GM12878 (cell line): ENCODE measurements around the gene DYNLT4. TPM values are rescaled to one million over a fixed set of nuclear protein-coding genes. Genes with fewer than 3 reads are reported as not detected.
"Not testable (repeated sequence)": the region's sequence is repeated elsewhere in the genome, so short reads cannot be mapped to it uniquely, and the experiment has no call there.

Experiments used
- ATAC-seq: fragments of 200-7000 bp; cut with Tn5 transposase; 3 replicates; pipeline ENCODE4 v1.9.1; 2020; ENCODE audit warnings: mild to moderate bottlenecking, moderate library complexity
- BruUV-seq: library from RNA; stranded (reverse); fragments of 400-500 nt; replicated peaks from 2 replicates; lab custom pipeline; 2021; lab: Mats Ljungman, UMichigan
- CTCF ChIA-PET: fragments of 300-600 bp; sonication (Branson Sonifier 250); formaldehyde crosslinking; extraction: SDS; loops from one replicate; lab custom pipeline; 2021; ENCODE audit warnings: inconsistent platforms; lab: Yijun Ruan, JAX
- POLR2A ChIA-PET: fragments of 350-600 bp; formaldehyde crosslinking; extraction: SDS; loops from one replicate; lab custom pipeline; 2021; ENCODE audit warnings: inconsistent platforms; lab: Charles Lee
- RAD21 ChIA-PET: fragments of 300-600 bp; sonication (Branson Sonifier 250); formaldehyde crosslinking; loops from one replicate; lab custom pipeline; 2023; ENCODE audit warnings: antibody characterized with exemption; ENCODE audit not compliant: unreplicated experiment; lab: Charles Lee
- SMC1A ChIA-PET: fragments of 300-600 bp; sonication (Branson Sonifier 250); formaldehyde crosslinking; loops from one replicate; lab custom pipeline; 2023; ENCODE audit not compliant: unreplicated experiment, uncharacterized antibody; lab: Charles Lee
- DNase-seq: peaks from one replicate; pipeline ENCODE4 v3.0.0-alpha.2; 2011; ENCODE audit warnings: low read depth, low spot score
- FAIRE-seq: peaks from 3 replicates; lab custom pipeline; 2011; peaks lifted over from hg19 to GRCh38; lab: Jason Lieb, UNC
- H2AFZ ChIP-seq: 2 replicates; pipeline ENCODE4 v1.6.0; 2011; ENCODE audit warnings: low read depth, low read length, control low read depth; ENCODE audit not compliant: control insufficient read depth
- H3K27ac ChIP-seq: 2 replicates; pipeline ENCODE4 v1.5.1; 2011; ENCODE audit warnings: control low read depth; ENCODE audit not compliant: control insufficient read depth, insufficient read depth
- H3K27me3 ChIP-seq, 2 experiments: replicated peaks in 1 of 2; 2 replicates each; pipeline versions ENCODE4 v1.6.0 to v1.6.1; 2011; ENCODE audit warnings: low read length in 1 of 2; ENCODE audit not compliant: control insufficient read depth in 2 of 2, insufficient read depth in 2 of 2
- H3K36me3 ChIP-seq, 2 experiments: 2 replicates each; pipeline ENCODE4 v1.5.1; 2011; ENCODE audit warnings: low read length in 1 of 2; ENCODE audit not compliant: control insufficient read depth in 2 of 2, insufficient read depth in 2 of 2
- H3K4me1 ChIP-seq: 2 replicates; pipeline ENCODE4 v1.6.1; 2011; ENCODE audit warnings: mild to moderate bottlenecking, low read length, moderate library complexity, mixed read lengths; ENCODE audit not compliant: control insufficient read depth, insufficient read depth
- H3K4me2 ChIP-seq: 2 replicates; pipeline ENCODE4 v1.6.0; 2011; ENCODE audit warnings: control low read depth; ENCODE audit not compliant: control insufficient read depth, insufficient read depth
- H3K4me3 ChIP-seq: fragments of 200-600 bp; sonication (generic); 2 replicates; pipeline ENCODE4 v1.5.1; 2016
- H3K79me2 ChIP-seq: 2 replicates; pipeline ENCODE4 v1.6.0; 2011; ENCODE audit warnings: low read length; ENCODE audit not compliant: control insufficient read depth, insufficient read depth
- H3K9ac ChIP-seq: 2 replicates; pipeline ENCODE4 v1.8.0; 2011; ENCODE audit warnings: low read length, control low read depth, mixed read lengths; ENCODE audit not compliant: control insufficient read depth, insufficient read depth
- H3K9me3 ChIP-seq: replicated peaks from 3 replicates; pipeline ENCODE4 v1.5.1; 2011; ENCODE audit warnings: mild to moderate bottlenecking, low read length; ENCODE audit not compliant: control insufficient read depth, insufficient read depth
- H4K20me1 ChIP-seq: 2 replicates; pipeline ENCODE4 v1.6.0; 2011; ENCODE audit not compliant: control insufficient read depth, insufficient read depth
- IKZF2 ChIP-seq, 2 experiments: fragments of 450-650 bp; IDR thresholded peaks; 2 replicates each; pipeline ENCODE4 v1.6.1; 2017; ENCODE audit warnings: mild to moderate bottlenecking in 2 of 2, moderate library complexity in 2 of 2
- WGBS: methylation state at CpG from one replicate; pipeline ENCODE4 v1.1.6; 2016; ENCODE audit warnings: low lambda C conversion rate; ENCODE audit not compliant: insufficient replicate concordance, insufficient coverage; ENCODE audit errors: missing lambda C conversion rate; 5-methylcytosine and 5-hydroxymethylcytosine counted together
- in situ Hi-C: fragments of 300-500 bp; cut with MboI; formaldehyde crosslinking; loops from 9 replicates; pipeline ENCODE4 v1.14.3; 2018; ENCODE audit warnings: mixed read lengths
- intact Hi-C: fragments of 100-400 bp; cut with micrococcal nuclease; formaldehyde crosslinking; loops from one replicate; pipeline ENCODE4 v1.14.2; 2022; ENCODE audit not compliant: unreplicated experiment
- polyA plus RNA-seq, 11 experiments: library from polyadenylated mRNA; depleted of rRNA in 4 of 11; unstranded in 6 of 11; stranded (reverse) in 5 of 11; fragments of >200 nt; fragmentation: Nextera tagmentation in 4 of 11; fragmentation: Illumina TruSeq in 1 of 11; extraction: Ambion mirVana in 4 of 11; extraction: Trizol in 1 of 11; gene quantifications; 1 replicate in 1 of 11; 2 replicates in 10 of 11; pipeline versions ENCODE4 v1.2.1 to v1.2.3, GENCODE V29; 2011 to 2016; ENCODE audit warnings: inconsistent platforms in 2 of 11, missing spikeins in 2 of 11, low read depth in 1 of 11
- total RNA-seq, 4 experiments: library from RNA; depleted of rRNA in 3 of 4; stranded (reverse); fragments of >200 nt in 3 of 4; fragmentation: Illumina TruSeq in 1 of 4; extraction: Trizol in 1 of 4; gene quantifications; 2 replicates each; pipeline versions ENCODE4 v1.2.1 to v1.2.3, GENCODE V29; 2013 to 2021
- TF ChIP-seq, protein P1 (sequence below): fragments of 450-650 bp; IDR thresholded peaks from 2 replicates; pipeline ENCODE4 v1.6.1; 2016; ENCODE audit warnings: mild to moderate bottlenecking

The DYNLT4 gene
- total and polyA plus RNA-seq, 10 of the 15 experiments (the other 5 are each of a cell fraction or from before 2014, with no cell fraction given): 0.23 to 0.28 TPM; not detected in 8

GRCh38 chr1:44810762-44811105 is 3.6 kb upstream of the DYNLT4 start:
- ATAC-seq, DNase-seq, BruUV-seq, H3K4me3 ChIP-seq, H3K36me3 ChIP-seq, H2AFZ ChIP-seq, H4K20me1 ChIP-seq, H3K9me3 ChIP-seq, H3K27me3 ChIP-seq, H3K79me2 ChIP-seq, in situ Hi-C loops, intact Hi-C loops: not testable (repeated sequence)
- peaks cover 52% of the 10 kb centered on the region for H3K4me1 ChIP-seq
- peak in 1 of 2 experiments; percentile 6; a peak in 1 of 4 replicates for TF ChIP-seq IKZF2 (IDR thresholded peaks at IDR 0.05)
- TF ChIP-seq, protein P1, sequence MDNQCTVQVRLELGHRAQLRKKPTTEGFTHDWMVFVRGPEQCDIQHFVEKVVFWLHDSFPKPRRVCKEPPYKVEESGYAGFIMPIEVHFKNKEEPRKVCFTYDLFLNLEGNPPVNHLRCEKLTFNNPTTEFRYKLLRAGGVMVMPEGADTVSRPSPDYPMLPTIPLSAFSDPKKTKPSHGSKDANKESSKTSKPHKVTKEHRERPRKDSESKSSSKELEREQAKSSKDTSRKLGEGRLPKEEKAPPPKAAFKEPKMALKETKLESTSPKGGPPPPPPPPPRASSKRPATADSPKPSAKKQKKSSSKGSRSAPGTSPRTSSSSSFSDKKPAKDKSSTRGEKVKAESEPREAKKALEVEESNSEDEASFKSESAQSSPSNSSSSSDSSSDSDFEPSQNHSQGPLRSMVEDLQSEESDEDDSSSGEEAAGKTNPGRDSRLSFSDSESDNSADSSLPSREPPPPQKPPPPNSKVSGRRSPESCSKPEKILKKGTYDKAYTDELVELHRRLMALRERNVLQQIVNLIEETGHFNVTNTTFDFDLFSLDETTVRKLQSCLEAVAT: peak; percentile 46; the same call in 1 of the 2 replicates
- ChIA-PET CTCF (interaction anchor here (1.0 to 1.8 kb wide), 3 partner anchors 8 to 80 kb away, joined by 3 to 11 read pairs (median 6); partner anchors contain the start of genes PLK3 and RNU5D-1), RAD21 (interaction anchor here (1.6 to 3.5 kb wide), 3 partner anchors 11 to 88 kb away, joined by 4 to 30 read pairs (median 21); partner anchors contain the start of gene PLK3), POLR2A (interaction anchor here (0.7 to 5.1 kb wide), 6 partner anchors 8 to 493 kb away, joined by 3 to 51 read pairs (median 6); partner anchors contain the start of genes PLK3 and RNU5D-1), SMC1A (interaction anchor here (4.6 kb wide), 1 partner anchor 9 kb away, joined by 52 read pairs; no protein-coding TSS in a partner anchor)
- 73% methylated on average over 4 of the region's 4 CpGs for WGBS
- H3K9ac ChIP-seq: peak overlapping the region; percentile 22; the same call in 1 of the 2 replicates
- peak overlapping the region; percentile 71; the same call in 1 of the 2 replicates for H3K4me2 ChIP-seq
- H3K27ac ChIP-seq: peak overlapping the region; percentile 95
- FAIRE-seq: peak; percentile 27
